GM12891 (cell line): ENCODE measurements around the gene EIF4ENIF1.

Experiments
- PAX5 ChIP-seq: IDR thresholded peaks from 2 replicates; pipeline ENCODE4 v1.6.1; 2011; ENCODE audit warnings: low read length, moderate library complexity, mild to moderate bottlenecking; ENCODE audit not compliant: insufficient read depth, severe bottlenecking
- POLR2A ChIP-seq: IDR thresholded peaks from 2 replicates; pipeline ENCODE4 v1.6.1; 2011; ENCODE audit warnings: low read depth, low read length, control low read depth
- POLR2AphosphoS5 ChIP-seq: IDR thresholded peaks from 2 replicates; pipeline ENCODE4 v1.6.1; 2011; ENCODE audit warnings: low read depth, low read length, control low read depth
- POU2F2 ChIP-seq: IDR thresholded peaks from 2 replicates; pipeline ENCODE4 v1.6.1; 2011; ENCODE audit warnings: low read depth, mild to moderate bottlenecking, control low read depth, low read length, moderate library complexity
- SPI1 ChIP-seq: IDR thresholded peaks from 2 replicates; pipeline ENCODE4 v1.6.1; 2011; ENCODE audit warnings: low read depth, low read length, control low read depth
- TAF1 ChIP-seq: IDR thresholded peaks from 2 replicates; pipeline ENCODE4 v1.6.1; 2011; ENCODE audit warnings: low read depth, low read length, control low read depth

DNA sequence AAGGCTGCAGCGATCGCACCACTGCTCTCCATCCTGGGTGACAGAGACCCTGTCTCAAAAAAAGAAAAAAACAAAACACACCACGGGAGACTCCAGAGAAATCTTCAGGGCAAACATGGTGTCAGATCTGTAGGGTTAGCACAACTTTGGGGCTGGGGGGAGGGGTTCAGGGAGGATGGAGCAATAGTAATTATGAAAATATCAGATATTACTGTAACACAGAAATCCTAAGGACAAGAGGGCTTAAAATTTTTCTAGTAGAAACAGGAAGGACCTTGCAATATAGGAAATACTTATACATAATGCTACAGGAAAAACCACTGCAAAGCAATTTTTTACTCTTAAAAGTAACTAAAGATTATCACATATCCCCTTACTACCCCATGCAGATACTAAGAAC lies 13.8 kb downstream of the EIF4ENIF1 start:
- no peak for TF ChIP-seq TAF1
- no peak for TF ChIP-seq POLR2A
- TF ChIP-seq POU2F2, result no peak
- TF ChIP-seq POLR2AphosphoS5, result no peak
- no peak for TF ChIP-seq SPI1
- TF ChIP-seq PAX5, result no peak
